HCT116 (cell line): Measurements from ENCODE around the gene ALG3.

Experiments used
- CEBPB ChIP-seq: IDR thresholded peaks from 2 replicates; pipeline ENCODE4 v1.6.1; 2012; ENCODE audit warnings: low read depth
- EZH2 ChIP-seq: fragments of 200-600 bp; sonication (generic); IDR thresholded peaks from 2 replicates; pipeline ENCODE4 v1.6.1; 2017; ENCODE audit warnings: antibody characterized with exemption, mixed run types
- POLR2A ChIP-seq: IDR thresholded peaks from 2 replicates; pipeline ENCODE4 v1.7.0; 2011; ENCODE audit warnings: borderline replicate concordance; ENCODE audit not compliant: insufficient read depth, insufficient read length; ENCODE audit errors: extremely low read depth
- SIN3A ChIP-seq: IDR thresholded peaks from 2 replicates; pipeline ENCODE4 v1.6.1; 2012; ENCODE audit warnings: low read depth
- SP1 ChIP-seq: IDR thresholded peaks from 2 replicates; pipeline ENCODE4 v1.6.1; 2012; ENCODE audit warnings: low read depth
- TF ChIP-seq, protein P1 (sequence below), 3 experiments: fragments of 200-600 bp in 1 of 3; sonication (generic) in 1 of 3; IDR thresholded peaks in 2 of 3; conservative IDR thresholded peaks in 1 of 3; 2 replicates each; pipeline ENCODE4 v1.5.1; 2012 to 2017; ENCODE audit warnings: low read depth in 2 of 3, low read length in 2 of 3, antibody characterized with exemption in 1 of 3, borderline replicate concordance in 1 of 3, control low read depth in 1 of 3, mild to moderate bottlenecking in 1 of 3, mixed read lengths in 1 of 3, mixed run types in 1 of 3, moderate library complexity in 1 of 3; ENCODE audit not compliant: insufficient read depth in 1 of 3
- TF ChIP-seq, protein P2 (sequence below): IDR thresholded peaks from 2 replicates; pipeline ENCODE4 v1.6.1; 2012

DNA sequence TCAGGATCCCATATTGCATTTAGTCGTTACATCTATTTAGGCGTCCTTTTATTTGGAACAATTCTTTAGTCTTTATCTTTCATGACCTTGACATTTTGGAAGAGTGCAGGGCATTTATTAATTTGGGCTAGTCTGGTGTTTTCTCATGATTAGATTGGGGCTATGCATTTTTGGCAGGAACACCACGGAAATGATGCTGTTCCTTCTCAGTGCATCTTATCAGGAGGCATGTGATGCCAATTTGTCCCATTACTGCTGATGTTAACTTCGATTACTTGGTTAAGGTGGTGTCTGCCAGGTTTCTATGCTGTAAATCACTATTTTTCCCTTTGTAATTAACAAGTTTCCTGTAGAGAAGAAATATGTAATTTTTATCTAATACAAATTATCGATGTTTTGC is 37.5 kb downstream of the ALG3 start:
- TF ChIP-seq, protein P1, sequence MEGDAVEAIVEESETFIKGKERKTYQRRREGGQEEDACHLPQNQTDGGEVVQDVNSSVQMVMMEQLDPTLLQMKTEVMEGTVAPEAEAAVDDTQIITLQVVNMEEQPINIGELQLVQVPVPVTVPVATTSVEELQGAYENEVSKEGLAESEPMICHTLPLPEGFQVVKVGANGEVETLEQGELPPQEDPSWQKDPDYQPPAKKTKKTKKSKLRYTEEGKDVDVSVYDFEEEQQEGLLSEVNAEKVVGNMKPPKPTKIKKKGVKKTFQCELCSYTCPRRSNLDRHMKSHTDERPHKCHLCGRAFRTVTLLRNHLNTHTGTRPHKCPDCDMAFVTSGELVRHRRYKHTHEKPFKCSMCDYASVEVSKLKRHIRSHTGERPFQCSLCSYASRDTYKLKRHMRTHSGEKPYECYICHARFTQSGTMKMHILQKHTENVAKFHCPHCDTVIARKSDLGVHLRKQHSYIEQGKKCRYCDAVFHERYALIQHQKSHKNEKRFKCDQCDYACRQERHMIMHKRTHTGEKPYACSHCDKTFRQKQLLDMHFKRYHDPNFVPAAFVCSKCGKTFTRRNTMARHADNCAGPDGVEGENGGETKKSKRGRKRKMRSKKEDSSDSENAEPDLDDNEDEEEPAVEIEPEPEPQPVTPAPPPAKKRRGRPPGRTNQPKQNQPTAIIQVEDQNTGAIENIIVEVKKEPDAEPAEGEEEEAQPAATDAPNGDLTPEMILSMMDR (IDR thresholded peaks at IDR 0.05 in 2 of 3, conservative IDR thresholded peaks at IDR 0.05 in 1 of 3; ENCODE audit: borderline replicate concordance in 1 of 3, insufficient read depth in 1 of 3, low read depth in 2 of 3, low read length in 2 of 3), result no peak
- TF ChIP-seq, protein P2, sequence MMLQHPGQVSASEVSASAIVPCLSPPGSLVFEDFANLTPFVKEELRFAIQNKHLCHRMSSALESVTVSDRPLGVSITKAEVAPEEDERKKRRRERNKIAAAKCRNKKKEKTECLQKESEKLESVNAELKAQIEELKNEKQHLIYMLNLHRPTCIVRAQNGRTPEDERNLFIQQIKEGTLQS, result no peak
- TF ChIP-seq POLR2A (no peak), CEBPB (no peak), SIN3A (no peak), EZH2 (no peak), SP1 (no peak)
